Measurements from ENCODE around the gene ADARB2.

Gene ADARB2

GRCh38 chr10:1210667-1211066, 526.7 kb downstream of the ADARB2 start:
- no peaks in the 10 kb centered on the region for H3K9me3 ChIP-seq
- H3K27me3 ChIP-seq (ENCODE audit: low read depth): no peaks in the 10 kb centered on the region
- in situ Hi-C loops (cut with MboI; ENCODE audit: low sequenced_read_pairs): no loop called here
- no peak overlapping the region for H3K4me3 ChIP-seq
- H3K36me3 ChIP-seq (replicated peaks): no peaks in the 10 kb centered on the region
- no peaks in the 10 kb centered on the region for H3K4me1 ChIP-seq
- no peak for DNase-seq (ENCODE audit: low spot score in 2 of 2)

GRCh38 chr10:1209355-1209979, 527.9 kb downstream of the ADARB2 start:
- no peaks in the 10 kb centered on the region for H3K36me3 ChIP-seq (replicated peaks)
- DNase-seq (ENCODE audit: low spot score in 2 of 2): no peak
- no peaks in the 10 kb centered on the region for H3K4me1 ChIP-seq
- no peak overlapping the region for H3K4me3 ChIP-seq
- H3K27me3 ChIP-seq (ENCODE audit: low read depth): no peaks in the 10 kb centered on the region
- no peaks in the 10 kb centered on the region for H3K9me3 ChIP-seq
- in situ Hi-C loops (cut with MboI; ENCODE audit: low sequenced_read_pairs): no loop called here

GRCh38 chr10:1208366-1209311, 528.7 kb downstream of the ADARB2 start:
- no peaks in the 10 kb centered on the region for H3K4me1 ChIP-seq
- H3K4me3 ChIP-seq: no peak overlapping the region
- DNase-seq (ENCODE audit: low spot score in 2 of 2): no peak
- in situ Hi-C loops (cut with MboI; ENCODE audit: low sequenced_read_pairs): no loop called here
- H3K27me3 ChIP-seq (ENCODE audit: low read depth): no peaks in the 10 kb centered on the region
- H3K36me3 ChIP-seq (replicated peaks): no peaks in the 10 kb centered on the region
- no peaks in the 10 kb centered on the region for H3K9me3 ChIP-seq

GRCh38 chr10:1206601-1207000, 530.7 kb downstream of the ADARB2 start:
- no peak overlapping the region for H3K4me3 ChIP-seq
- no peak for DNase-seq (ENCODE audit: low spot score in 2 of 2)
- in situ Hi-C loops (cut with MboI; ENCODE audit: low sequenced_read_pairs): no loop called here
- H3K4me1 ChIP-seq: no peaks in the 10 kb centered on the region
- H3K9me3 ChIP-seq: no peaks in the 10 kb centered on the region
- H3K27me3 ChIP-seq (ENCODE audit: low read depth): no peaks in the 10 kb centered on the region
- H3K36me3 ChIP-seq (replicated peaks): no peaks in the 10 kb centered on the region

GRCh38 chr10:1206101-1206500, 531.2 kb downstream of the ADARB2 start:
- Histone ChIP-seq H3K36me3 (replicated peaks) (no peaks in the 10 kb centered on the region), H3K27me3 (ENCODE audit: low read depth) (no peaks in the 10 kb centered on the region), H3K4me1 (no peaks in the 10 kb centered on the region), H3K4me3 (no peak overlapping the region), H3K9me3 (no peaks in the 10 kb centered on the region)
- DNase-seq (ENCODE audit: low spot score in 2 of 2): no peak
- in situ Hi-C loops (cut with MboI; ENCODE audit: low sequenced_read_pairs): no loop called here

- Histone ChIP-seq H3K4me1 (no peaks in the 10 kb centered on the region), H3K36me3 (replicated peaks) (no peaks in the 10 kb centered on the region), H3K9me3 (no peaks in the 10 kb centered on the region), H3K27me3 (ENCODE audit: low read depth) (no peaks in the 10 kb centered on the region), H3K4me3 (no peak overlapping the region)
- in situ Hi-C loops (cut with MboI; ENCODE audit: low sequenced_read_pairs): no loop called here
- no peak for DNase-seq (ENCODE audit: low spot score in 2 of 2)
Observed at GRCh38 chr10:1205450-1206030, 531.8 kb downstream of the ADARB2 start.

- no peak for DNase-seq (ENCODE audit: low spot score in 2 of 2)
- Histone ChIP-seq H3K4me1 (no peaks in the 10 kb centered on the region), H3K27me3 (ENCODE audit: low read depth) (no peaks in the 10 kb centered on the region), H3K36me3 (replicated peaks) (no peaks in the 10 kb centered on the region), H3K9me3 (no peaks in the 10 kb centered on the region), H3K4me3 (no peak overlapping the region)
- in situ Hi-C loops (cut with MboI; ENCODE audit: low sequenced_read_pairs): no loop called here
Observed at GRCh38 chr10:1204434-1205326, 532.6 kb downstream of the ADARB2 start.

- in situ Hi-C loops (cut with MboI; ENCODE audit: low sequenced_read_pairs): no loop called here
- Histone ChIP-seq H3K36me3 (replicated peaks) (no peaks in the 10 kb centered on the region), H3K27me3 (ENCODE audit: low read depth) (no peaks in the 10 kb centered on the region), H3K9me3 (no peaks in the 10 kb centered on the region), H3K4me3 (no peak overlapping the region), H3K4me1 (no peaks in the 10 kb centered on the region)
- DNase-seq (ENCODE audit: low spot score in 2 of 2): no peak
Observed at GRCh38 chr10:1203704-1204103, 533.6 kb downstream of the ADARB2 start.

GRCh38 chr10:1203216-1203615, 534.1 kb downstream of the ADARB2 start:
- Histone ChIP-seq H3K4me3 (no peak overlapping the region), H3K9me3 (no peaks in the 10 kb centered on the region), H3K4me1 (no peaks in the 10 kb centered on the region), H3K36me3 (replicated peaks) (no peaks in the 10 kb centered on the region; the same call in 1 of the 2 replicates), H3K27me3 (ENCODE audit: low read depth) (peaks cover 2% of the 10 kb centered on the region; the same call in 1 of the 2 replicates)
- no peak for DNase-seq (ENCODE audit: low spot score in 2 of 2)
- in situ Hi-C loops (cut with MboI; ENCODE audit: low sequenced_read_pairs): no loop called here

GRCh38 chr10:1202343-1202742, 535.0 kb downstream of the ADARB2 start:
- no peak for DNase-seq (ENCODE audit: low spot score in 2 of 2)
- peaks cover 4% of the 10 kb centered on the region; the same call in 1 of the 2 replicates for H3K27me3 ChIP-seq (ENCODE audit: low read depth)

GRCh38 chr10:1200866-1201807, 536.2 kb downstream of the ADARB2 start:
- in situ Hi-C loops (cut with MboI; ENCODE audit: low sequenced_read_pairs): no loop called here
- H3K36me3 ChIP-seq (replicated peaks): no peaks in the 10 kb centered on the region; the same call in 1 of the 2 replicates

More at GRCh38 chr10:1202343-1202742, 535.0 kb downstream of the ADARB2 start:
- H3K9me3 ChIP-seq: no peaks in the 10 kb centered on the region
- H3K4me1 ChIP-seq: no peaks in the 10 kb centered on the region
- in situ Hi-C loops (cut with MboI; ENCODE audit: low sequenced_read_pairs): no loop called here
- H3K4me3 ChIP-seq: no peak overlapping the region
- no peaks in the 10 kb centered on the region; the same call in 1 of the 2 replicates for H3K36me3 ChIP-seq (replicated peaks)

GRCh38 chr10:1199897-1200721, 537.2 kb downstream of the ADARB2 start:
- DNase-seq (ENCODE audit: low spot score in 2 of 2): no peak
- H3K27me3 ChIP-seq (ENCODE audit: low read depth): peaks cover 14% of the 10 kb centered on the region; the same call in 1 of the 2 replicates
- no peaks in the 10 kb centered on the region; the same call in 1 of the 2 replicates for H3K36me3 ChIP-seq (replicated peaks)
- H3K4me1 ChIP-seq: no peaks in the 10 kb centered on the region
- no peak overlapping the region for H3K4me3 ChIP-seq
- H3K9me3 ChIP-seq: no peaks in the 10 kb centered on the region
- in situ Hi-C loops (cut with MboI; ENCODE audit: low sequenced_read_pairs): no loop called here

More at GRCh38 chr10:1200866-1201807, 536.2 kb downstream of the ADARB2 start:
- DNase-seq (ENCODE audit: low spot score in 2 of 2): no peak
- Histone ChIP-seq H3K27me3 (ENCODE audit: low read depth) (peaks cover 14% of the 10 kb centered on the region; the same call in 1 of the 2 replicates), H3K9me3 (no peaks in the 10 kb centered on the region), H3K4me1 (no peaks in the 10 kb centered on the region), H3K4me3 (no peak overlapping the region)

Measured in HAP-1 (cell line).